Measurements from ENCODE around the gene CPTP. TPM values are rescaled to one million over a fixed set of nuclear protein-coding genes. Genes with fewer than 3 reads are reported as not detected.

The CPTP gene
- total RNA-seq, 1 experiment from 2014 or later = 14.0 TPM

DNA sequence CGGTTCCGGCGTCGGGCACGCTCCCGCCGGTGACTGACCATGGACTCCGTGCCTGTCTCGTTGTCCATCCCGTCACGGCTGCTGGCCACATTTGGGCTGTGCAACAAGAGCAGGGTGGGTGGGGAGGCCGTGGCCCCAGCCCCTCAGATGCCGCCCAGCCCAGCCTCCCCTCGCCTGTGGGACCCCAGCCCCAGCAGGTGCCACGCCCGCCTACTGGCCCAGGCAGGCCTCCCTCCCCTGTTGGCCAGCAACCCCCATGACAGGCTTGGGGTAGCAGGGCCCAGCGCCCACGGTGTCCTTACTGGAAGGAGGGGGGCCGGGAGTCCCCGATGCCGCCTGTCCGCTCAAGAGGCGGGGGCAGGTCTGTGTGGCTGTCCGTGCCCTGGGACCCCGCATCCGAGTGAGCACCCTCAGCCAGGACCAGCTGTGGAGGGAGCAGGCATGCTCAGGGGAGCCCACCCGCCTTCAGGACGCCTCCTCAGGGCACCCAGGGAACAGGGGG, 17.5 kb downstream of the CPTP start:
- no peaks in the 10 kb centered on the region for H3K23me2 ChIP-seq (ENCODE audit: insufficient read length, low read depth, low read length, poor library complexity, severe bottlenecking)
- no peaks in the 10 kb centered on the region for H3K4me1 ChIP-seq (ENCODE audit: insufficient read depth, low read length)
- H3K27me3 ChIP-seq (ENCODE audit: insufficient read depth, low read length) = no peaks in the 10 kb centered on the region
- no peak overlapping the region for H4K91ac ChIP-seq (ENCODE audit: insufficient read length, low read depth, low read length)
- H3K4me3 Mint-ChIP-seq = no peak overlapping the region
- peaks cover 21 to 36% (median 31%) of the 10 kb centered on the region in 3 experiments for H3K36me3 Mint-ChIP-seq (ENCODE audit: insufficient read depth in 1 of 3, low read depth in 3 of 3)
- H2BK120ac ChIP-seq (ENCODE audit: low read depth, low read length, poor library complexity, severe bottlenecking) = no peak overlapping the region
- no peak overlapping the region for H2BK12ac ChIP-seq (ENCODE audit: insufficient read length, low read depth, low read length)
- TF ChIP-seq, protein P1, sequence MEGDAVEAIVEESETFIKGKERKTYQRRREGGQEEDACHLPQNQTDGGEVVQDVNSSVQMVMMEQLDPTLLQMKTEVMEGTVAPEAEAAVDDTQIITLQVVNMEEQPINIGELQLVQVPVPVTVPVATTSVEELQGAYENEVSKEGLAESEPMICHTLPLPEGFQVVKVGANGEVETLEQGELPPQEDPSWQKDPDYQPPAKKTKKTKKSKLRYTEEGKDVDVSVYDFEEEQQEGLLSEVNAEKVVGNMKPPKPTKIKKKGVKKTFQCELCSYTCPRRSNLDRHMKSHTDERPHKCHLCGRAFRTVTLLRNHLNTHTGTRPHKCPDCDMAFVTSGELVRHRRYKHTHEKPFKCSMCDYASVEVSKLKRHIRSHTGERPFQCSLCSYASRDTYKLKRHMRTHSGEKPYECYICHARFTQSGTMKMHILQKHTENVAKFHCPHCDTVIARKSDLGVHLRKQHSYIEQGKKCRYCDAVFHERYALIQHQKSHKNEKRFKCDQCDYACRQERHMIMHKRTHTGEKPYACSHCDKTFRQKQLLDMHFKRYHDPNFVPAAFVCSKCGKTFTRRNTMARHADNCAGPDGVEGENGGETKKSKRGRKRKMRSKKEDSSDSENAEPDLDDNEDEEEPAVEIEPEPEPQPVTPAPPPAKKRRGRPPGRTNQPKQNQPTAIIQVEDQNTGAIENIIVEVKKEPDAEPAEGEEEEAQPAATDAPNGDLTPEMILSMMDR (conservative IDR thresholded peaks at IDR 0.05) = no peak
- WGBS (ENCODE audit: extremely low coverage, insufficient read length, low lambda C conversion rate) = no CpG with 5 or more reads among the region's 28 CpGs
- H3K79me2 ChIP-seq (ENCODE audit: insufficient read depth, low read length) = no peaks in the 10 kb centered on the region; the same call in 1 of the 2 replicates
- H3K27me3 Mint-ChIP-seq (ENCODE audit: low read depth) = no peaks in the 10 kb centered on the region
- no peak overlapping the region for H3K56ac ChIP-seq (ENCODE audit: insufficient read length, low read depth, low read length)
- no peak overlapping the region for H2BK5ac ChIP-seq (ENCODE audit: insufficient read length, low read length)
- H2AFZ ChIP-seq (ENCODE audit: low read length) = no peak overlapping the region
- H3K9ac ChIP-seq (ENCODE audit: extremely low read depth, insufficient read length, low read length) = no peak overlapping the region
- no peak overlapping the region for H4K5ac ChIP-seq (ENCODE audit: insufficient read length, low read depth, low read length)
- H3K4me2 ChIP-seq (ENCODE audit: insufficient read depth, insufficient read length, low read length) = no peak overlapping the region
- no peaks in the 10 kb centered on the region for H4K20me1 ChIP-seq (ENCODE audit: control insufficient read depth, insufficient read depth, insufficient read length)
- no peak overlapping the region for H3K27ac Mint-ChIP-seq
- no peak overlapping the region for H3K27ac ChIP-seq (ENCODE audit: insufficient read length, low read depth, low read length)
- no peak overlapping the region for H2AK5ac ChIP-seq (ENCODE audit: insufficient read length, low read length)
- H3K9me3 ChIP-seq (ENCODE audit: control insufficient read depth, low read depth, low read length) = no peaks in the 10 kb centered on the region
- H3K23ac ChIP-seq (ENCODE audit: insufficient read length, low read depth, low read length) = no peak overlapping the region
- H3K4me1 Mint-ChIP-seq = peaks cover 0 to 5% of the 10 kb centered on the region in 2 experiments; a peak in 3 of 4 replicates
- H3T11ph ChIP-seq (ENCODE audit: low read length) = no peak overlapping the region
- H3K18ac ChIP-seq (ENCODE audit: insufficient read length, low read depth, low read length) = no peak overlapping the region
- no peak overlapping the region for H3K4ac ChIP-seq (ENCODE audit: low read depth, low read length)
- no peak overlapping the region for H3K14ac ChIP-seq (ENCODE audit: insufficient read depth, low read length)
- peaks cover 4% of the 10 kb centered on the region for H3K79me1 ChIP-seq (ENCODE audit: insufficient read depth, low read depth, low read length, poor library complexity, severe bottlenecking)
- DNase-seq = no peak
- H4K8ac ChIP-seq (replicated peaks; ENCODE audit: insufficient read length, low read depth, low read length) = no peak overlapping the region
- H2BK20ac ChIP-seq (ENCODE audit: low read depth, low read length, poor library complexity, severe bottlenecking) = no peak overlapping the region
- H3K9me3 Mint-ChIP-seq = peaks cover 0 to 8% of the 10 kb centered on the region in 2 experiments; a peak in 3 of 5 replicates
- no peak overlapping the region for H2BK15ac ChIP-seq (ENCODE audit: low read depth, low read length)
